ENCODE data around the gene SLC1A2.

Gene SLC1A2

GRCh38 chr11:35424157-35424940, 5.0 kb upstream of the SLC1A2 start:
- no peak overlapping the region for H3K27ac ChIP-seq
- H3K4me3 ChIP-seq = no peak overlapping the region
- DNase-seq (ENCODE audit: low spot score) = no peak
- TF ChIP-seq, protein P1, sequence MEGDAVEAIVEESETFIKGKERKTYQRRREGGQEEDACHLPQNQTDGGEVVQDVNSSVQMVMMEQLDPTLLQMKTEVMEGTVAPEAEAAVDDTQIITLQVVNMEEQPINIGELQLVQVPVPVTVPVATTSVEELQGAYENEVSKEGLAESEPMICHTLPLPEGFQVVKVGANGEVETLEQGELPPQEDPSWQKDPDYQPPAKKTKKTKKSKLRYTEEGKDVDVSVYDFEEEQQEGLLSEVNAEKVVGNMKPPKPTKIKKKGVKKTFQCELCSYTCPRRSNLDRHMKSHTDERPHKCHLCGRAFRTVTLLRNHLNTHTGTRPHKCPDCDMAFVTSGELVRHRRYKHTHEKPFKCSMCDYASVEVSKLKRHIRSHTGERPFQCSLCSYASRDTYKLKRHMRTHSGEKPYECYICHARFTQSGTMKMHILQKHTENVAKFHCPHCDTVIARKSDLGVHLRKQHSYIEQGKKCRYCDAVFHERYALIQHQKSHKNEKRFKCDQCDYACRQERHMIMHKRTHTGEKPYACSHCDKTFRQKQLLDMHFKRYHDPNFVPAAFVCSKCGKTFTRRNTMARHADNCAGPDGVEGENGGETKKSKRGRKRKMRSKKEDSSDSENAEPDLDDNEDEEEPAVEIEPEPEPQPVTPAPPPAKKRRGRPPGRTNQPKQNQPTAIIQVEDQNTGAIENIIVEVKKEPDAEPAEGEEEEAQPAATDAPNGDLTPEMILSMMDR (IDR thresholded peaks at IDR 0.05) = no peak

- peak overlapping the region; percentile 74 for H3K4me3 ChIP-seq
- DNase-seq (ENCODE audit: low spot score) = no peak
- TF ChIP-seq, protein P1 (IDR thresholded peaks at IDR 0.05) = no peak
- no peak overlapping the region for H3K27ac ChIP-seq
Measured at GRCh38 chr11:35420371-35420770, 1.0 kb upstream of the SLC1A2 start.

GRCh38 chr11:35419830-35420333, 524 bp upstream of the SLC1A2 start:
- TF ChIP-seq, protein P1 (IDR thresholded peaks at IDR 0.05) = no peak
- DNase-seq (ENCODE audit: low spot score) = no peak
- Histone ChIP-seq H3K4me3 (peak overlapping the region; percentile 74), H3K27ac (no peak overlapping the region)

GRCh38 chr11:35418282-35419183, 825 bp downstream of the SLC1A2 start:
- DNase-seq (ENCODE audit: low spot score) = no peak
- TF ChIP-seq, protein P1 (IDR thresholded peaks at IDR 0.05) = no peak
- Histone ChIP-seq H3K4me3 (peak overlapping the region; percentile 74), H3K27ac (no peak overlapping the region)

GRCh38 chr11:35415487-35415886, 3.9 kb downstream of the SLC1A2 start:
- H3K4me3 ChIP-seq = no peak overlapping the region
- H3K27ac ChIP-seq = no peak overlapping the region
- no peak for DNase-seq (ENCODE audit: low spot score)
- TF ChIP-seq, protein P1 (IDR thresholded peaks at IDR 0.05) = no peak

DNA sequence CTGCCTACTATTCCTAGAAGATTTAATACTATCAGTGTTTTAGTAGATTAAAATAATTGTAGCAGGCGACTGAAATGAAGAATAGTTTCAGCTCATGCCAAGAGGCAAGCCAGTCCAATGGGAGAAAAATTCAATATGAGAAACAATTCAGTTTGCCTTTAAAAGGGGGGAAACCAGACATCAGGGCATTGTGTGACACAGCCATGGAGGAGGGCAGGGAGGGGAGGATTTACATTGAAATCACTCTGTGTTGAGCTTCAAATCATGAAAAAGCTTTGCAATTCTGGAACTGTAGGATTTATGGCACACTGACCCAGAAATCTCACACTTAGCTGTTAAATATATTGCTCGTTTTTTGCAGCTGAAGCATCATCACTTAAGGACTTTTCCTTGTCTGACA, 4.6 kb downstream of the SLC1A2 start:
- no peak for DNase-seq (ENCODE audit: low spot score)
- no peak overlapping the region for H3K27ac ChIP-seq
- H3K4me3 ChIP-seq = no peak overlapping the region

More for the DNA sequence above, 4.6 kb downstream of the SLC1A2 start:
- TF ChIP-seq, protein P1 (IDR thresholded peaks at IDR 0.05) = no peak

Measured in coronary artery (tissue), 2 donors.